PC-3 (cell line): Measurements from ENCODE around the gene SYVN1.

Experiments
- CTCF ChIP-seq: fragments of 300-600 bp; sonication (generic); conservative IDR thresholded peaks from 2 replicates; pipeline ENCODE4 v1.5.1; 2017; ENCODE audit warnings: antibody characterized with exemption, low read depth, mild to moderate bottlenecking, low read length
- EZH2 ChIP-seq: fragments of 300-600 bp; sonication (generic); IDR thresholded peaks from one replicate; pipeline ENCODE4 v1.6.1; 2017; ENCODE audit warnings: antibody characterized with exemption, mild to moderate bottlenecking, low read length; ENCODE audit not compliant: unreplicated experiment
- EZH2phosphoT487 ChIP-seq: fragments of 300-600 bp; sonication (generic); IDR thresholded peaks from 2 replicates; pipeline ENCODE4 v1.6.1; 2018; ENCODE audit warnings: mild to moderate bottlenecking, antibody characterized with exemption, low read length, borderline replicate concordance

GRCh38 chr11:65103476-65103875, 30.8 kb downstream of the SYVN1 start:
- TF ChIP-seq CTCF (no peak), EZH2 (no peak), EZH2phosphoT487 (no peak)
